Coronary artery (tissue), 2 donors: Measurements from ENCODE around the gene CDH16.

Source experiments
- DNase-seq: peaks from one replicate; pipeline ENCODE4 v3.0.0-alpha.2; 2017; ENCODE audit warnings: low spot score
- H3K27ac ChIP-seq, 2 donors: fragments of 200-600 bp; sonication (generic); one replicate each; pipeline ENCODE4 v1.5.1; 2016 to 2019
- H3K4me3 ChIP-seq: fragments of 200-600 bp; sonication (generic); 2 replicates; pipeline ENCODE4 v1.5.1; 2016; ENCODE audit warnings: mild to moderate bottlenecking, moderate library complexity
- CTCF ChIP-seq: fragments of 200-600 bp; sonication (generic); IDR thresholded peaks from one replicate; pipeline ENCODE4 v1.5.1; 2019; ENCODE audit warnings: antibody characterized with exemption

The CDH16 gene

GRCh38 chr16:66869424-66869823 lies 49.3 kb downstream of the CDH16 start:
- Histone ChIP-seq H3K4me3 (no peak overlapping the region), H3K27ac (no peak overlapping the region)
- DNase-seq: no peak
- TF ChIP-seq CTCF: no peak

GRCh38 chr16:66863707-66864106 lies 55.0 kb downstream of the CDH16 start:
- no peak for TF ChIP-seq CTCF
- H3K4me3 ChIP-seq: no peak overlapping the region
- no peak for DNase-seq

GRCh38 chr16:66862023-66862520 lies 56.6 kb downstream of the CDH16 start:
- peak; percentile 36 for DNase-seq
- TF ChIP-seq CTCF: no peak
- no peak overlapping the region for H3K27ac ChIP-seq
- H3K4me3 ChIP-seq: no peak overlapping the region

More at GRCh38 chr16:66863707-66864106, 55.0 kb downstream of the CDH16 start:
- no peak overlapping the region for H3K27ac ChIP-seq

- DNase-seq: no peak
- no peak overlapping the region for H3K4me3 ChIP-seq
- no peak overlapping the region for H3K27ac ChIP-seq
- TF ChIP-seq CTCF: no peak
Measured at GRCh38 chr16:66859397-66860068, 59.2 kb downstream of the CDH16 start.

GRCh38 chr16:66858740-66859396 lies 59.8 kb downstream of the CDH16 start:
- H3K4me3 ChIP-seq: no peak overlapping the region
- TF ChIP-seq CTCF: no peak
- no peak overlapping the region for H3K27ac ChIP-seq
- DNase-seq: no peak
